PC-9 (cell line): ENCODE data around the gene PALLD. TPM values are rescaled to one million over a fixed set of nuclear protein-coding genes. Genes with fewer than 3 reads are reported as not detected.

Experiments
- BruUV-seq: library from RNA; stranded (reverse); fragments of 400-500 nt; replicated peaks from 2 replicates; lab custom pipeline; 2021; lab: Mats Ljungman, UMichigan
- CTCF ChIA-PET: fragments of 300-600 bp; sonication (Branson Sonifier 250); formaldehyde crosslinking; loops from one replicate; lab custom pipeline; 2022; ENCODE audit warnings: antibody characterized with exemption; lab: Charles Lee
- POLR2A ChIA-PET: fragments of 300-600 bp; sonication (Branson Sonifier 250); formaldehyde crosslinking; loops from one replicate; lab custom pipeline; 2022; ENCODE audit warnings: antibody characterized with exemption; ENCODE audit not compliant: unreplicated experiment; lab: Charles Lee
- DNase-seq, 2 experiments: peaks; one replicate each; pipeline versions ENCODE4 v3.0.0 to v3.0.0-alpha.2; 2015 to 2022; ENCODE audit warnings: mixed read lengths in 1 of 2
- H2AFZ ChIP-seq: fragments of 200-600 bp; sonication (generic); 2 replicates; pipeline ENCODE4 v1.8.1; 2017; ENCODE audit warnings: antibody characterized with exemption
- H3F3A ChIP-seq: fragments of 200-600 bp; sonication (generic); 2 replicates; pipeline ENCODE4 v1.8.1; 2017; ENCODE audit warnings: antibody characterized with exemption, mild to moderate bottlenecking, low read depth; ENCODE audit not compliant: insufficient read depth
- H3K27ac ChIP-seq: fragments of 200-600 bp; sonication (generic); 2 replicates; pipeline ENCODE4 v1.6.1; 2016; ENCODE audit warnings: mixed run types
- H3K27me3 ChIP-seq: fragments of 200-600 bp; sonication (generic); 2 replicates; pipeline ENCODE4 v1.6.1; 2016; ENCODE audit warnings: low read depth, mixed run types; ENCODE audit not compliant: insufficient read depth
- H3K36me3 ChIP-seq: fragments of 200-600 bp; sonication (generic); 2 replicates; pipeline ENCODE4 v1.6.1; 2016; ENCODE audit warnings: low read depth, mixed run types
- H3K4me1 ChIP-seq: fragments of 200-600 bp; sonication (generic); replicated peaks from 2 replicates; pipeline ENCODE4 v1.6.1; 2016; ENCODE audit warnings: mixed run types; ENCODE audit not compliant: insufficient read depth
- H3K4me2 ChIP-seq: fragments of 200-600 bp; sonication (generic); 2 replicates; pipeline ENCODE4 v1.6.1; 2017; ENCODE audit warnings: mixed run types
- H3K4me3 ChIP-seq: fragments of 200-600 bp; sonication (generic); 2 replicates; pipeline ENCODE4 v1.6.1; 2016; ENCODE audit warnings: mixed run types
- H3K79me2 ChIP-seq: fragments of 200-600 bp; sonication (generic); 2 replicates; pipeline ENCODE4 v1.6.1; 2017; ENCODE audit warnings: low read depth, mixed run types
- H3K9me2 ChIP-seq: fragments of 200-600 bp; sonication (generic); 2 replicates; pipeline ENCODE4 v1.8.1; 2017; ENCODE audit warnings: mild to moderate bottlenecking; ENCODE audit not compliant: insufficient read depth
- H3K9me3 ChIP-seq: fragments of 200-600 bp; sonication (generic); 2 replicates; pipeline ENCODE4 v1.8.1; 2016; ENCODE audit warnings: low read depth; ENCODE audit not compliant: insufficient read depth
- H4K20me1 ChIP-seq: fragments of 200-600 bp; sonication (generic); 2 replicates; pipeline ENCODE4 v1.8.1; 2017; ENCODE audit not compliant: insufficient read depth
- EZH2 ChIP-seq: fragments of 200-600 bp; sonication (generic); IDR thresholded peaks from 2 replicates; pipeline ENCODE4 v1.8.0; 2017; ENCODE audit warnings: antibody characterized with exemption, low read depth
- intact Hi-C: fragments of 100-400 bp; cut with micrococcal nuclease; formaldehyde crosslinking; loops from one replicate; pipeline ENCODE4 v1.10.0; 2022; ENCODE audit not compliant: unreplicated experiment
- total RNA-seq: library from RNA; stranded (reverse); gene quantifications from 2 replicates; pipeline ENCODE4 v1.2.3, GENCODE V29; 2021
- TF ChIP-seq, protein P1 (sequence below): fragments of 200-600 bp; sonication (generic); conservative IDR thresholded peaks from 2 replicates; pipeline ENCODE4 v1.6.1; 2017; ENCODE audit warnings: mixed run types, antibody characterized with exemption, mild to moderate bottlenecking, moderate library complexity

The PALLD gene
- total RNA-seq, 1 experiment from 2014 or later: 156 TPM

DNA sequence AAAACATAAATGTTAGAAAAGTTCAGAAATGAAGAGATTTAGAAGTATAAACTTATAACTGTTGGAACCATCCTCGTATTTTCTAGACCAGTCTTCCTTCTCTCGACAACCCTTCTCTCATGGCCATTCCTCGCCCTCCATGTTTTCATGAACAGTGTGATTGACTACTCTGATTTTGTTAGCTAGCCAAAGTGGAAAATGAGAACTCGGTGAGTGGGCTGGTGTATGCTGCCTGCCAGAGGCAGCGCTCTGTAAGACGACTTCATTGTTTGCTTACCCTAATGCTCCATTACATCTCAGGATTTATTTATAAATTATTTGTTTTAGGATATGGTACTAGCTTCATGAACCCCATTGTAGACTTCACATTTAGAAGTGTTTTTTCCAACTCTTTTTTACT lies 360.2 kb downstream of the PALLD start:
- H2AFZ ChIP-seq: no peak overlapping the region
- H3F3A ChIP-seq: no peaks in the 10 kb centered on the region
- ChIA-PET CTCF (no interaction called here), POLR2A (no interaction called here)
- no peak overlapping the region for H3K4me2 ChIP-seq
- no peaks in the 10 kb centered on the region for H3K79me2 ChIP-seq
- H3K4me1 ChIP-seq: no peaks in the 10 kb centered on the region
- no TSS peak for BruUV-seq
- intact Hi-C loops: no loop called here
- no peak for DNase-seq
- H3K27ac ChIP-seq: no peak overlapping the region
- TF ChIP-seq, protein P1, sequence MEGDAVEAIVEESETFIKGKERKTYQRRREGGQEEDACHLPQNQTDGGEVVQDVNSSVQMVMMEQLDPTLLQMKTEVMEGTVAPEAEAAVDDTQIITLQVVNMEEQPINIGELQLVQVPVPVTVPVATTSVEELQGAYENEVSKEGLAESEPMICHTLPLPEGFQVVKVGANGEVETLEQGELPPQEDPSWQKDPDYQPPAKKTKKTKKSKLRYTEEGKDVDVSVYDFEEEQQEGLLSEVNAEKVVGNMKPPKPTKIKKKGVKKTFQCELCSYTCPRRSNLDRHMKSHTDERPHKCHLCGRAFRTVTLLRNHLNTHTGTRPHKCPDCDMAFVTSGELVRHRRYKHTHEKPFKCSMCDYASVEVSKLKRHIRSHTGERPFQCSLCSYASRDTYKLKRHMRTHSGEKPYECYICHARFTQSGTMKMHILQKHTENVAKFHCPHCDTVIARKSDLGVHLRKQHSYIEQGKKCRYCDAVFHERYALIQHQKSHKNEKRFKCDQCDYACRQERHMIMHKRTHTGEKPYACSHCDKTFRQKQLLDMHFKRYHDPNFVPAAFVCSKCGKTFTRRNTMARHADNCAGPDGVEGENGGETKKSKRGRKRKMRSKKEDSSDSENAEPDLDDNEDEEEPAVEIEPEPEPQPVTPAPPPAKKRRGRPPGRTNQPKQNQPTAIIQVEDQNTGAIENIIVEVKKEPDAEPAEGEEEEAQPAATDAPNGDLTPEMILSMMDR: no peak
- TF ChIP-seq EZH2: no peak
- H4K20me1 ChIP-seq: no peaks in the 10 kb centered on the region
- H3K9me3 ChIP-seq: no peaks in the 10 kb centered on the region
- H3K36me3 ChIP-seq: no peaks in the 10 kb centered on the region
- no peaks in the 10 kb centered on the region for H3K9me2 ChIP-seq
- H3K4me3 ChIP-seq: no peak overlapping the region
- H3K27me3 ChIP-seq: no peaks in the 10 kb centered on the region

DNA sequence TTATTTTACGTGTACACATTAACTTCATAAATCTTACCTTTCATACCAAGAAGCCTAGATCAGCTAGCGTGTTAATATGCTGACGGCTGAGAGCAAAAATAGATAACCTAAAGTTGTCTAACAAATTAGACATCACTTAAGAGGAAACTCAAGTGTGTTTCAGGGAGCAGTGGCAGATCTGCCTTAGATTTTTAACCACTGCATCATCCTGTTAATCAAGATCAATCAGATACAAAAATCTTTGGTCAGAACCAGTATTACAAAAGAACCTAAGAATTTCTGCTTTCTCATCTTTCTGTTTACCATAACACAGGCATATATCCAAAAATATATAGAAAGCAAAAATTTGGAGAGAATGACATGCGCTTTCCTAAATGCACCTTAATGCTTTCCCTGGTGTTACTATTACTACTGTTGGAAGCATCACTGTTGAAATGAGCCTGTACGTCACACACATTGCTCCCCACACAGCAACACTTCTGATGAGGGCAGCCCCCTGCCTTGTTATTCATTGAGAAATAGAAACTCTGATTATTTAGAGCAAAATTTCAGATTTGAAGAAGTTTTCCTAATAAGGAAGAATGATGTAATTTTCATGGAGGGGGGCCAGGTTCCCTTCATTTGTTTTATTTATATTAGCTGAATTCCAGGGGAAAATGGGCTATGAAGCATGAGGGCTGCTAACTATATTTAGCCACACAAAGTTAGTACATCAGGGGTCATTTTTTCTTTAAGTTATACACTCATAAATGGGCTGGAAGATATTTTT lies 360.9 kb downstream of the PALLD start:
- ChIA-PET POLR2A (no interaction called here), CTCF (no interaction called here)
- no TSS peak for BruUV-seq
- H3K79me2 ChIP-seq: no peaks in the 10 kb centered on the region
- no peak overlapping the region for H3K4me2 ChIP-seq
- H3K27me3 ChIP-seq: no peaks in the 10 kb centered on the region
- H3K4me1 ChIP-seq: no peaks in the 10 kb centered on the region
- H4K20me1 ChIP-seq: no peaks in the 10 kb centered on the region
- H3K9me3 ChIP-seq: no peaks in the 10 kb centered on the region
- no peak for DNase-seq
- TF ChIP-seq, protein P1: no peak
- no peak for TF ChIP-seq EZH2
- H3K36me3 ChIP-seq: no peaks in the 10 kb centered on the region
- H3F3A ChIP-seq: no peaks in the 10 kb centered on the region
- no peaks in the 10 kb centered on the region for H3K9me2 ChIP-seq
- H3K4me3 ChIP-seq: no peak overlapping the region
- intact Hi-C loops: no loop called here
- no peak overlapping the region for H2AFZ ChIP-seq
- no peak overlapping the region for H3K27ac ChIP-seq

DNA sequence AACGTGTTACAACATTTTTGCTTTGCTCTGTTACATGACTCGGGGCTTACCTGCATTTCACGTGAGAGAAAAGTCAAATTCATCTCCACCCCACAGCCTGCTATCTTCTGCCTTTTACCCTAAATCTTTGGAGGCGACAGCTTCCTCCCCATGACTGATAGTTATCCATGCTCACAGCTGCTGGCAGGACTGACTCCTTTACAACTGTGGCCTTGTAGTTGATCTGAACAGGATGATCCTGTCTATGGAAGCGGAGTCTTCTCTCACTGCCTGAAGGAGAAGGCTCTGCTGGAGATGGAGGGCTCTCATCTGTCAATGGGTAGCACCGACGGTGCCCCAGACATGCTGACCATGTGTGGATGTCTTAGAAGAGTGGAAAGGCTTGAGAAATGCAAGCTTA lies 362.2 kb downstream of the PALLD start:
- Histone ChIP-seq H4K20me1 (no peaks in the 10 kb centered on the region), H3K36me3 (no peaks in the 10 kb centered on the region), H3K9me3 (no peaks in the 10 kb centered on the region), H2AFZ (no peak overlapping the region), H3K27me3 (no peaks in the 10 kb centered on the region), H3K4me3 (no peak overlapping the region), H3K79me2 (no peaks in the 10 kb centered on the region), H3F3A (no peaks in the 10 kb centered on the region), H3K9me2 (no peaks in the 10 kb centered on the region), H3K4me1 (no peaks in the 10 kb centered on the region), H3K27ac (no peak overlapping the region), H3K4me2 (no peak overlapping the region)
- no peak for DNase-seq
- CTCF ChIA-PET: no interaction called here
- POLR2A ChIA-PET: no interaction called here
- no TSS peak for BruUV-seq
- TF ChIP-seq, protein P1: no peak
- TF ChIP-seq EZH2: no peak
- intact Hi-C loops: no loop called here
